Lung (tissue), 12 donors: ENCODE data around the gene MLLT3. TPM values are rescaled to one million over a fixed set of nuclear protein-coding genes. Genes with fewer than 3 reads are reported as not detected.
A peak's percentile ranks its signal among the peaks of the same experiment; 100 is the strongest.

Source experiments
- ATAC-seq: fragments of 200-7000 bp; cut with Tn5 transposase; one replicate; pipeline ENCODE4 v1.9.1; 2020; ENCODE audit warnings: moderate number of reproducible peaks; ENCODE audit not compliant: insufficient read depth, low FRiP score
- DNase-seq, 3 donors: peaks; one replicate each; pipeline ENCODE4 v3.0.0-alpha.2; 2013 to 2017
- H3K27ac ChIP-seq, 2 donors: one replicate each; pipeline ENCODE4 v1.5.1; 2013; ENCODE audit warnings: mild to moderate bottlenecking in 2 of 2, moderate library complexity in 2 of 2, control low read depth in 1 of 2, inconsistent platforms in 1 of 2, low read depth in 1 of 2, low read length in 1 of 2
- H3K27me3 ChIP-seq, 3 donors: one replicate each; pipeline ENCODE4 v1.5.1; 2013; ENCODE audit warnings: low read length in 2 of 3; ENCODE audit not compliant: control insufficient read depth in 3 of 3, insufficient read depth in 3 of 3
- H3K36me3 ChIP-seq, 4 donors: one replicate each; pipeline ENCODE4 v1.5.1; 2013; ENCODE audit warnings: low read length in 4 of 4, mild to moderate bottlenecking in 1 of 4, moderate library complexity in 1 of 4; ENCODE audit not compliant: control insufficient read depth in 4 of 4, insufficient read depth in 4 of 4
- H3K4me1 ChIP-seq, 5 donors: one replicate each; pipeline ENCODE4 v1.5.1; 2013; ENCODE audit warnings: low read length in 5 of 5, mild to moderate bottlenecking in 2 of 5, moderate library complexity in 1 of 5; ENCODE audit not compliant: control insufficient read depth in 5 of 5, insufficient read depth in 5 of 5
- H3K4me3 ChIP-seq: one replicate; pipeline ENCODE4 v1.5.1; 2013; ENCODE audit warnings: mild to moderate bottlenecking, control low read depth, moderate library complexity
- H3K9ac ChIP-seq, 2 donors: one replicate each; pipeline ENCODE4 v1.5.1; 2013; ENCODE audit warnings: low read length in 2 of 2, control low read depth in 1 of 2; ENCODE audit not compliant: insufficient read depth in 1 of 2
- H3K9me3 ChIP-seq, 4 donors: one replicate each; pipeline ENCODE4 v1.5.1; 2013; ENCODE audit warnings: low read length in 3 of 4, mild to moderate bottlenecking in 1 of 4, moderate library complexity in 1 of 4; ENCODE audit not compliant: control insufficient read depth in 4 of 4, insufficient read depth in 3 of 4
- WGBS, 2 donors: extraction: QIAGEN DNeasy Blood & Tissue Kit; methylation state at CpG; one replicate each; pipeline ENCODE4 v1.1.7; 2013; 5-methylcytosine and 5-hydroxymethylcytosine counted together
- polyA plus RNA-seq, 2 donors: library from polyadenylated mRNA; stranded (reverse); fragments of 200-250 nt; gene quantifications; one replicate each; pipeline ENCODE4 v1.2.1, GENCODE V29; 2013
- total RNA-seq, 2 donors: library from RNA; depleted of rRNA in 1 of 2; stranded (reverse); fragments of >200 nt in 1 of 2; gene quantifications; one replicate each; pipeline ENCODE4 v1.2.1, GENCODE V29; 2014 to 2021
- TF ChIP-seq, protein P1 (sequence below): IDR thresholded peaks from 2 replicates; pipeline ENCODE4 v1.5.1; 2012; ENCODE audit warnings: mild to moderate bottlenecking; ENCODE audit errors: control extremely low read depth, extremely low read depth
- donor health status: control.
- donor health status: control.
- donor health status: Bipolar disorder and iron deficiency.
- donor health status: healthy.
- donor health status: DM: yes; HTN: yes; CAD: no.

MLLT3 gene
- total and polyA plus RNA-seq, 4 donors: 7.1 to 43.1 (median 13.7) TPM

DNA sequence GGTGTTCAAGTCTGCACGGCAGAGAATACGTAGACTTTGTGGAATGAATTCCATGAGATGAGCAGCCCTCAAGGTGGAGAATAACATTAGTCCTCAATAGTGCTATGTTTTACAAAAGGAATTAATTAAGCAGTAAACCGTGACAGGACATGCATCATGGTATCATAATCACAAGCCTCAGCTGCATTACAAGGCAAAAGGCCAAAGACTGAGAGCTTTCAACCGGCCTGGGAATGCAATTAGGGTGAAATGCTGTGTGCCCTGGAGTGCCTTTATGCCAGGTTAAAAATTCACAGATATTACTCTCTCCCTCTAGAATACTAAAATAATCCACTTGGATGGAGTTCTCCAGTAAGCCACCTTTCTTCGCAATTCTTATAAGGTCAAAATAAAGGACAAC, 270.6 kb downstream of the MLLT3 start:
- Histone ChIP-seq H3K36me3 (peaks cover 0 to 4% (median under 1%) of the 10 kb centered on the region in 4 donors), H3K9me3 (no peaks in the 10 kb centered on the region), H3K27me3 (no peaks in the 10 kb centered on the region), H3K4me3 (no peak overlapping the region), H3K9ac (no peak overlapping the region), H3K27ac (no peak overlapping the region), H3K4me1 (peaks cover 0 to 55% (median 30%) of the 10 kb centered on the region in 5 donors)
- DNase-seq: peak in 1 of 3 donors; percentile 38
- no peak for ATAC-seq
- TF ChIP-seq, protein P1, sequence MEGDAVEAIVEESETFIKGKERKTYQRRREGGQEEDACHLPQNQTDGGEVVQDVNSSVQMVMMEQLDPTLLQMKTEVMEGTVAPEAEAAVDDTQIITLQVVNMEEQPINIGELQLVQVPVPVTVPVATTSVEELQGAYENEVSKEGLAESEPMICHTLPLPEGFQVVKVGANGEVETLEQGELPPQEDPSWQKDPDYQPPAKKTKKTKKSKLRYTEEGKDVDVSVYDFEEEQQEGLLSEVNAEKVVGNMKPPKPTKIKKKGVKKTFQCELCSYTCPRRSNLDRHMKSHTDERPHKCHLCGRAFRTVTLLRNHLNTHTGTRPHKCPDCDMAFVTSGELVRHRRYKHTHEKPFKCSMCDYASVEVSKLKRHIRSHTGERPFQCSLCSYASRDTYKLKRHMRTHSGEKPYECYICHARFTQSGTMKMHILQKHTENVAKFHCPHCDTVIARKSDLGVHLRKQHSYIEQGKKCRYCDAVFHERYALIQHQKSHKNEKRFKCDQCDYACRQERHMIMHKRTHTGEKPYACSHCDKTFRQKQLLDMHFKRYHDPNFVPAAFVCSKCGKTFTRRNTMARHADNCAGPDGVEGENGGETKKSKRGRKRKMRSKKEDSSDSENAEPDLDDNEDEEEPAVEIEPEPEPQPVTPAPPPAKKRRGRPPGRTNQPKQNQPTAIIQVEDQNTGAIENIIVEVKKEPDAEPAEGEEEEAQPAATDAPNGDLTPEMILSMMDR: no peak
- 84 to 91% methylated on average over 5 of the region's 5 CpGs for WGBS, 2 donors

DNA sequence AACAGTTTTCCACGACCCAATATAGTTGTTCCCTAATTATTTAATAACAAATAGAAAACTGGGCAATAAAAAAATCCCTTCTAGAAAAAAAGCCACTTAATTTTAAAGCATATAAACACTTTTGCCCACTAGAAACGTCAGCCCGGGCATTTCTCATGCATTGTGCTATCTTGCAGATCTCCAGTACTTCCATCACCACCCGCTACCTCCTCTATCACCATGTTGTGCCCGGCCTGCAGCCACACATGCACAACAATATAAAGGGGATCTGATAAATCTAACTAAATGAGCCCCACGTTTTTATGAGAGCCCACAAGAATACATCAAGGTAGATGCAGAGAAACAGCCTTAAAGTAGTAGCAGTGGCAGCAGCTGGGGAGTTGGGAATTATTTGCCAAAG, 272.7 kb downstream of the MLLT3 start:
- H3K36me3 ChIP-seq: peaks cover 3 to 9% (median 7%) of the 10 kb centered on the region in 4 donors
- no peaks in the 10 kb centered on the region for H3K27me3 ChIP-seq
- DNase-seq: no peak
- H3K4me3 ChIP-seq: no peak overlapping the region
- WGBS, 2 donors: 91 to 93% methylated on average over 6 of the region's 6 CpGs
- no peak overlapping the region for H3K9ac ChIP-seq
- H3K4me1 ChIP-seq: peaks cover 0 to 34% (median 16%) of the 10 kb centered on the region in 5 donors
- TF ChIP-seq, protein P1: no peak
- no peaks in the 10 kb centered on the region for H3K9me3 ChIP-seq
- ATAC-seq: no peak
- H3K27ac ChIP-seq: no peak overlapping the region

DNA sequence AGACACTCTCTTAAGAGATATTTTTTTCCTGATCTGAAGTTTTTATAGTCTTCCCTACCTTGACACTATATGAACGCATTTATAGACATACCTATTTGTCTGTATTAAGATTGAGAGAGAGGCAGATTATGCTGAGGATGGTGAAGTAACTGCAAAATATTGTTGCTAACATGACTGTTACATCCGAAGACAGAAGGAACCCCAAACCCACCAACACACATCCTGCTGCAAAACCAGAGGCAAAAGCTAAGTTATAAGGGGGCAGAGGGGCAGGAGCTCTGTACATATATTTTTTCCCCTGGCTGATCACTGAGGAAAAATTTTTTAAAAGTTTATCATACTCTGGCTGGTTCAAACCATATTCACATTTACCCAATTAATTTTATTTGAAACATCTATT, 279.0 kb downstream of the MLLT3 start:
- TF ChIP-seq, protein P1: no peak
- Histone ChIP-seq H3K9ac (no peak overlapping the region), H3K4me1 (peaks cover 0 to 20% (median 5%) of the 10 kb centered on the region in 5 donors), H3K4me3 (no peak overlapping the region), H3K27me3 (no peaks in the 10 kb centered on the region), H3K9me3 (no peaks in the 10 kb centered on the region), H3K27ac (no peak overlapping the region), H3K36me3 (peaks cover 2 to 9% (median 6%) of the 10 kb centered on the region in 4 donors)
- WGBS, 2 donors: 77 to 88% methylated on average over 2 of the region's 2 CpGs
- ATAC-seq: no peak
- DNase-seq: no peak

GRCh38 chr9:20340511-20340861, 281.8 kb downstream of the MLLT3 start:
- ATAC-seq: no peak
- H3K36me3 ChIP-seq: peaks cover 0 to under 1% (median under 1%) of the 10 kb centered on the region in 4 donors

More at GRCh38 chr9:20340511-20340861, 281.8 kb downstream of the MLLT3 start:
- Histone ChIP-seq H3K27me3 (no peaks in the 10 kb centered on the region), H3K4me3 (no peak overlapping the region), H3K9ac (no peak overlapping the region), H3K4me1 (peaks cover 0 to 20% (median 5%) of the 10 kb centered on the region in 5 donors), H3K9me3 (peaks cover 0 to 2% (median 0%) of the 10 kb centered on the region in 4 donors), H3K27ac (no peak overlapping the region)
- TF ChIP-seq, protein P1: no peak
- 51 to 64% methylated on average over 4 of the region's 4 CpGs for WGBS, 2 donors
- DNase-seq: no peak
